Upper lobe of left lung (tissue), 6 donors: ENCODE results near the gene UBTF. TPM values are rescaled to one million over a fixed set of nuclear protein-coding genes. Genes with fewer than 3 reads are reported as not detected.

Source experiments
- ATAC-seq, 2 donors: fragments of 200-7000 bp; cut with Tn5 transposase; one replicate each; pipeline ENCODE4 v1.9.1; 2022; ENCODE audit warnings: mild to moderate bottlenecking in 2 of 2, moderate library complexity in 2 of 2; ENCODE audit not compliant: low FRiP score in 2 of 2
- DNase-seq, 2 donors: peaks; one replicate each; pipeline ENCODE4 v3.0.0-alpha.2; 2019 to 2020
- H3K27ac ChIP-seq, 4 donors: fragments of 200-600 bp; sonication (generic); one replicate each; pipeline ENCODE4 v1.5.1; 2016 to 2019
- H3K27me3 ChIP-seq, 4 donors: fragments of 200-600 bp; sonication (generic); one replicate each; pipeline ENCODE4 v1.5.1; 2017 to 2019
- H3K36me3 ChIP-seq, 4 donors: fragments of 200-600 bp; sonication (generic); one replicate each; pipeline ENCODE4 v1.5.1; 2016 to 2019
- H3K4me1 ChIP-seq, 4 donors: fragments of 200-600 bp; sonication (generic); one replicate each; pipeline ENCODE4 v1.5.1; 2018 to 2019
- H3K4me3 ChIP-seq, 4 donors: fragments of 200-600 bp; sonication (generic); one replicate each; pipeline ENCODE4 v1.5.1; 2017 to 2019; ENCODE audit warnings: mild to moderate bottlenecking in 2 of 4, moderate library complexity in 1 of 4
- H3K9me3 ChIP-seq, 4 donors: fragments of 200-600 bp; sonication (generic); one replicate each; pipeline ENCODE4 v1.5.1; 2018 to 2019
- CTCF ChIP-seq, 6 experiments: fragments of 450-650 bp in 4 of 6; fragments of 200-600 bp in 2 of 6; sonication (generic) in 2 of 6; IDR thresholded peaks; one replicate each; pipeline ENCODE4 v1.5.1; 2016 to 2019; ENCODE audit warnings: antibody characterized with exemption in 6 of 6
- EP300 ChIP-seq, 4 donors: sonication (generic); formaldehyde crosslinking; IDR thresholded peaks; one replicate each; pipeline ENCODE4 v1.5.1; 2017; ENCODE audit warnings: antibody characterized with exemption in 4 of 4, control low read depth in 2 of 4
- POLR2A ChIP-seq, 4 donors: fragments of 450-650 bp; IDR thresholded peaks; one replicate each; pipeline ENCODE4 v1.5.1; 2016 to 2017; ENCODE audit warnings: antibody characterized with exemption in 4 of 4, mild to moderate bottlenecking in 2 of 4
- POLR2AphosphoS5 ChIP-seq, 2 donors: sonication (generic); formaldehyde crosslinking; IDR thresholded peaks; one replicate each; pipeline ENCODE4 v1.5.1; 2017; ENCODE audit warnings: antibody characterized with exemption in 2 of 2
- WGBS, 2 donors: methylation state at CpG; one replicate each; pipeline ENCODE4 v1.1.5; 2017 to 2018; 5-methylcytosine and 5-hydroxymethylcytosine counted together
- total RNA-seq, 6 donors: library from RNA; depleted of rRNA in 4 of 6; stranded (reverse); fragments of >200 nt in 4 of 6; gene quantifications; one replicate each; pipeline versions ENCODE4 v1.1.0 to v1.2.1, GENCODE V29; 2016 to 2021
- donor health status: DM: no; HTN: no; CAD: no; lungs with moderate emphysema.
- donor health status: DM: no; HTN: yes; CAD: no; lungs with severe emphysema.

UBTF gene
- total RNA-seq, 6 donors from 2014 or later, result 41.2 to 94.3 (median 67.6) TPM

GRCh38 chr17:44213403-44214229 lies 5.9 kb downstream of the UBTF start:
- no peak overlapping the region for H3K4me3 ChIP-seq
- WGBS, 2 donors, result 89% methylated on average over 12 to 15 of the region's 15 CpGs
- no peaks in the 10 kb centered on the region for H3K9me3 ChIP-seq
- H3K27ac ChIP-seq, result no peak overlapping the region
- peaks cover 24 to 46% (median 31%) of the 10 kb centered on the region in 4 donors for H3K4me1 ChIP-seq
- TF ChIP-seq EP300 (IDR thresholded peaks at IDR 0.05) (no peak), POLR2AphosphoS5 (IDR thresholded peaks at IDR 0.05) (no peak), POLR2A (IDR thresholded peaks at IDR 0.05) (no peak), CTCF (IDR thresholded peaks at IDR 0.05) (no peak)
- ATAC-seq (no peak), DNase-seq (peak in 1 of 2 donors; percentile 77)
- H3K27me3 ChIP-seq, result no peaks in the 10 kb centered on the region
- H3K36me3 ChIP-seq, result peaks cover 24 to 75% (median 60%) of the 10 kb centered on the region in 4 donors

GRCh38 chr17:44212507-44213402 lies 6.7 kb downstream of the UBTF start:
- peaks cover 19 to 40% (median 26%) of the 10 kb centered on the region in 4 donors for H3K4me1 ChIP-seq
- no peak overlapping the region for H3K4me3 ChIP-seq
- TF ChIP-seq EP300 (IDR thresholded peaks at IDR 0.05) (no peak), CTCF (IDR thresholded peaks at IDR 0.05) (no peak), POLR2A (IDR thresholded peaks at IDR 0.05) (no peak), POLR2AphosphoS5 (IDR thresholded peaks at IDR 0.05) (no peak)
- H3K36me3 ChIP-seq, result peaks cover 25 to 84% (median 64%) of the 10 kb centered on the region in 4 donors
- WGBS, 2 donors, result 82 to 92% methylated on average over 7 to 31 of the region's 31 CpGs
- no peak overlapping the region for H3K27ac ChIP-seq
- H3K9me3 ChIP-seq, result no peaks in the 10 kb centered on the region
- H3K27me3 ChIP-seq, result no peaks in the 10 kb centered on the region
- DNase-seq (peak in 1 of 2 donors; percentile 73), ATAC-seq (no peak)

- H3K36me3 ChIP-seq, result peaks cover 35 to 89% (median 72%) of the 10 kb centered on the region in 4 donors
- 91% methylated on average over 22 to 27 of the region's 30 CpGs for WGBS, 2 donors
- H3K27ac ChIP-seq, result peak overlapping the region in 1 of 4 donors; percentile 80
- peak in 1 of 2 donors; percentile 57 for DNase-seq
- peaks cover 13 to 28% (median 15%) of the 10 kb centered on the region in 4 donors for H3K4me1 ChIP-seq
- no peak for ATAC-seq
- H3K27me3 ChIP-seq, result no peaks in the 10 kb centered on the region
- H3K9me3 ChIP-seq, result no peaks in the 10 kb centered on the region
- no peak for TF ChIP-seq POLR2AphosphoS5 (IDR thresholded peaks at IDR 0.05)
- TF ChIP-seq POLR2A (IDR thresholded peaks at IDR 0.05), result no peak
- TF ChIP-seq EP300 (IDR thresholded peaks at IDR 0.05), result no peak
- no peak for TF ChIP-seq CTCF (IDR thresholded peaks at IDR 0.05)
- H3K4me3 ChIP-seq, result no peak overlapping the region
Measured at GRCh38 chr17:44211281-44212265, 7.9 kb downstream of the UBTF start.
